Gastrocnemius medialis (tissue), 4 donors: ENCODE data around the gene MRGPRX1. TPM values are rescaled to one million over a fixed set of nuclear protein-coding genes. Genes with fewer than 3 reads are reported as not detected.

Source experiments
- ATAC-seq, 2 donors: fragments of 150-250 bp; one replicate each; pipeline ENCODE4 v1.9.1; 2016
- DNase-seq, 2 donors: peaks; one replicate each; pipeline ENCODE4 v3.0.0-alpha.2; 2019
- H3K27ac ChIP-seq, 4 donors: fragments of 200-600 bp; sonication (generic); 1 replicate in 1 of 4; 2 replicates in 3 of 4; pipeline ENCODE4 v1.5.1; 2016 to 2018; ENCODE audit warnings: mild to moderate bottlenecking in 2 of 4, moderate library complexity in 1 of 4
- H3K27me3 ChIP-seq, 3 donors: fragments of 200-600 bp; sonication (generic) in 2 of 3; 1 replicate in 1 of 3; 2 replicates in 2 of 3; pipeline versions ENCODE4 v1.5.1 to v1.6.0; 2016 to 2019; ENCODE audit warnings: mild to moderate bottlenecking in 1 of 3, moderate library complexity in 1 of 3
- H3K36me3 ChIP-seq, 2 donors: fragments of 200-600 bp; sonication (generic) in 1 of 2; one replicate each; pipeline ENCODE4 v1.5.1; 2017 to 2018
- H3K4me1 ChIP-seq, 2 donors: fragments of 200-600 bp; sonication (generic) in 1 of 2; one replicate each; pipeline ENCODE4 v1.5.1; 2016 to 2017; ENCODE audit warnings: mild to moderate bottlenecking in 2 of 2
- H3K4me3 ChIP-seq, 4 donors: fragments of 200-600 bp; sonication (generic) in 3 of 4; 1 replicate in 1 of 4; 2 replicates in 3 of 4; pipeline ENCODE4 v1.5.1; 2016 to 2019; ENCODE audit warnings: mild to moderate bottlenecking in 2 of 4
- H3K9me3 ChIP-seq, 3 donors: fragments of 200-600 bp; sonication (generic) in 2 of 3; 1 replicate in 1 of 3; 2 replicates in 2 of 3; pipeline ENCODE4 v1.5.1; 2016 to 2019
- POLR2A ChIP-seq, 2 donors: fragments of 450-650 bp; IDR thresholded peaks; one replicate each; pipeline ENCODE4 v1.6.1; 2017; ENCODE audit warnings: antibody characterized with exemption in 2 of 2, mild to moderate bottlenecking in 2 of 2, moderate library complexity in 2 of 2
- in situ Hi-C, 4 donors: fragments of 200-750 bp; cut with MboI; loops; one replicate each; pipeline versions ENCODE4 v1.15.0 to v1.8.0; 2017; ENCODE audit warnings: low sequenced_read_pairs in 4 of 4
- intact Hi-C: fragments of 100-400 bp; cut with DNase I; formaldehyde crosslinking; loops from one replicate; pipeline ENCODE4 v1.15.1; 2023; ENCODE audit warnings: low total_unique reads
- total RNA-seq, 4 donors: library from RNA; depleted of rRNA; stranded (reverse); fragments of >200 nt; gene quantifications; one replicate each; pipeline versions ENCODE4 v1.1.0 to v1.2.3, GENCODE V29; 2016
- TF ChIP-seq, protein P1 (sequence below), 5 experiments: fragments of 450-650 bp in 3 of 5; fragments of 200-600 bp in 2 of 5; sonication (generic) in 2 of 5; IDR thresholded peaks in 4 of 5; conservative IDR thresholded peaks in 1 of 5; 1 replicate in 4 of 5; 2 replicates in 1 of 5; pipeline ENCODE4 v1.5.1; 2016 to 2019; ENCODE audit warnings: antibody characterized with exemption in 5 of 5, mild to moderate bottlenecking in 3 of 5, moderate library complexity in 3 of 5

MRGPRX1 gene
- total RNA-seq, 4 donors from 2014 or later: not detected

DNA sequence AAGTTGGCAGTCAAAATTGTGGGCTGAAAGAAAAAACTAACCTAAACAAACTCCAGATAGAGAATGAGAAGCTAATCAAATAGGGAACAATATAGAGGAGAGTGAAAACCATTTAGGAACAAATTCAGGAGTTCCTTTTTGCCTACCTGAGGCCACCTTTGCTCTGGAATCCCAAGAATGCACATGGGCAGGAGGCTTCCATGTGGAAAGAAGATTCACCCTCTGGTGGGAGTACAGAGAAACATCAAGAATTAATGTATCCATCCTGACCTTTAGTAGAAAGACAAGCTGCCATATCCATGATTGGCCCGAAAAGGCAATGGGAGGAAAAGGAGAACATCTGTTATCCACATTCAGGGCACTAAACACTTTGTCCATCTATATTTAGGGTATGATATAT, 35.0 kb upstream of the MRGPRX1 start:
- Histone ChIP-seq H3K27ac (no peak overlapping the region), H3K9me3 (no peaks in the 10 kb centered on the region), H3K4me1 (no peaks in the 10 kb centered on the region), H3K4me3 (no peak overlapping the region), H3K27me3 (no peaks in the 10 kb centered on the region), H3K36me3 (no peaks in the 10 kb centered on the region)
- DNase-seq (no peak), ATAC-seq (no peak)
- TF ChIP-seq POLR2A (IDR thresholded peaks at IDR 0.05): no peak
- TF ChIP-seq, protein P1, sequence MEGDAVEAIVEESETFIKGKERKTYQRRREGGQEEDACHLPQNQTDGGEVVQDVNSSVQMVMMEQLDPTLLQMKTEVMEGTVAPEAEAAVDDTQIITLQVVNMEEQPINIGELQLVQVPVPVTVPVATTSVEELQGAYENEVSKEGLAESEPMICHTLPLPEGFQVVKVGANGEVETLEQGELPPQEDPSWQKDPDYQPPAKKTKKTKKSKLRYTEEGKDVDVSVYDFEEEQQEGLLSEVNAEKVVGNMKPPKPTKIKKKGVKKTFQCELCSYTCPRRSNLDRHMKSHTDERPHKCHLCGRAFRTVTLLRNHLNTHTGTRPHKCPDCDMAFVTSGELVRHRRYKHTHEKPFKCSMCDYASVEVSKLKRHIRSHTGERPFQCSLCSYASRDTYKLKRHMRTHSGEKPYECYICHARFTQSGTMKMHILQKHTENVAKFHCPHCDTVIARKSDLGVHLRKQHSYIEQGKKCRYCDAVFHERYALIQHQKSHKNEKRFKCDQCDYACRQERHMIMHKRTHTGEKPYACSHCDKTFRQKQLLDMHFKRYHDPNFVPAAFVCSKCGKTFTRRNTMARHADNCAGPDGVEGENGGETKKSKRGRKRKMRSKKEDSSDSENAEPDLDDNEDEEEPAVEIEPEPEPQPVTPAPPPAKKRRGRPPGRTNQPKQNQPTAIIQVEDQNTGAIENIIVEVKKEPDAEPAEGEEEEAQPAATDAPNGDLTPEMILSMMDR (IDR thresholded peaks at IDR 0.05 in 4 of 5, conservative IDR thresholded peaks at IDR 0.05 in 1 of 5): no peak
- intact Hi-C loops (no loop called here), in situ Hi-C loops (no loop called here)

GRCh38 chr11:18972336-18972735, 33.1 kb upstream of the MRGPRX1 start:
- Histone ChIP-seq H3K9me3 (no peaks in the 10 kb centered on the region), H3K36me3 (no peaks in the 10 kb centered on the region)
- TF ChIP-seq, protein P1 (IDR thresholded peaks at IDR 0.05 in 4 of 5, conservative IDR thresholded peaks at IDR 0.05 in 1 of 5): no peak
- no peak for TF ChIP-seq POLR2A (IDR thresholded peaks at IDR 0.05)

GRCh38 chr11:18969720-18970119, 30.5 kb upstream of the MRGPRX1 start:
- intact Hi-C loops: no loop called here
- no peak overlapping the region for H3K27ac ChIP-seq

More at GRCh38 chr11:18972336-18972735, 33.1 kb upstream of the MRGPRX1 start:
- no peak overlapping the region for H3K4me3 ChIP-seq
- ATAC-seq (no peak), DNase-seq (no peak)
- in situ Hi-C loops: no loop called here
- H3K4me1 ChIP-seq: no peaks in the 10 kb centered on the region
- no peak overlapping the region for H3K27ac ChIP-seq
- intact Hi-C loops: no loop called here
- no peaks in the 10 kb centered on the region for H3K27me3 ChIP-seq

DNA sequence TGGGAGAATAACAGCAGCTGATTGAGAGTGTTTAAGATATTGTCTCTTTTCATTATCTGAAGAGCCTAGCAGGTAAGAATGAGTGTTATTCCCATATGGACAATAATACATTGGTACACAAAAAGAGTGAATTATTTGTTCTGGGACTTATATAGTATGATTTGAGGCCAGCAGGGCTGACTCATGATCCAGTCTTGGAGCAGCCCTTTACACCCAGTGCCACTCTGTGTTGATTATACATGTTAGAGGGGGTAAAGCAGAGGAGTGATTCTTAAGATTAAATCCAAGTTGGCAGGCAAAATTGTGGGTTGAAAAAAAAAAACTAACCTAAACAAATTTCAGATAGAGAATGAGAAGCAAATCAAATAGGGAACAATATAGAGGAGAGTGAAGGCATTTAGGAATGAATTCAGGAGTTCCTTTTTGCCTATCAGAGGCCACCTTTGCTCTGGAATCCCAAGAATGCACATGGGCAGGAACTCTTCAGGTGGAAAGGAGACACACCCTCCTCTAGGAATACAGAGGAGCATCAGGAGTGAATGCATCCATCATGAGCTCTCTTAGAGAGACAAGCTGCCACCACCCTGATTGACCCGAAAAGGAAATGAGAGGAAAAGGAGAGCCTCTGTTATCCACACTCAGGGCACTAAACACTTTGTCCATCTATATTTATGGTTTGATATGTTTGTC, 19.2 kb upstream of the MRGPRX1 start:
- ATAC-seq: no peak
- H3K27ac ChIP-seq: no peak overlapping the region
- no peak overlapping the region for H3K4me3 ChIP-seq
- no peaks in the 10 kb centered on the region for H3K36me3 ChIP-seq
- TF ChIP-seq POLR2A (IDR thresholded peaks at IDR 0.05): no peak
- TF ChIP-seq, protein P1 (IDR thresholded peaks at IDR 0.05 in 4 of 5, conservative IDR thresholded peaks at IDR 0.05 in 1 of 5): no peak
- no peaks in the 10 kb centered on the region for H3K4me1 ChIP-seq
- in situ Hi-C loops: no loop called here
- intact Hi-C loops: no loop called here
- H3K27me3 ChIP-seq: no peaks in the 10 kb centered on the region
- no peak for DNase-seq
- H3K9me3 ChIP-seq: no peaks in the 10 kb centered on the region

More at GRCh38 chr11:18969720-18970119, 30.5 kb upstream of the MRGPRX1 start:
- Histone ChIP-seq H3K27me3 (no peaks in the 10 kb centered on the region), H3K4me3 (no peak overlapping the region), H3K9me3 (no peaks in the 10 kb centered on the region), H3K4me1 (no peaks in the 10 kb centered on the region), H3K36me3 (no peaks in the 10 kb centered on the region)
- ATAC-seq (no peak), DNase-seq (no peak)
- TF ChIP-seq POLR2A (IDR thresholded peaks at IDR 0.05): no peak
- TF ChIP-seq, protein P1 (IDR thresholded peaks at IDR 0.05 in 4 of 5, conservative IDR thresholded peaks at IDR 0.05 in 1 of 5): no peak
- in situ Hi-C loops: no loop called here

DNA sequence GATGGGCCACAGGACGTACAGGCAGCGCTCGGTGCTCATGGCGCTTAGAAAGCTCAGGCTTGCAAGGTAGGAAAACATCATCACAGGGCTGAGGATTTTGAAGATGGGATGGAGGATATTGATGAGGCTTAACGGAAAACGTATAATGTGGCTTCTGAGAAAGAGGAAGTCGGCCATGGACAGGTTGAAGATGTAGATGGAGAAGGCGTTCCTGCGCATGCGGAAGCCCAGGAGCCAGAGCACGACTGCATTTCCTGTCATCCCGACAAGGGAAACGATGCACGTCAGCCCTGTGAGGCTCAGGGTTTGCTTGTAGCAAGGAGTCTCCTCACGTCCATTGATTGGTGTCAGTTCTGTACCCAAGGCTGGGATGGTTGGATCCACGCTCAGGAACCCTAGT, 17.4 kb upstream of the MRGPRX1 start:
- intact Hi-C loops (no loop called here), in situ Hi-C loops (no loop called here)
- H3K4me3 ChIP-seq: no peak overlapping the region
- DNase-seq (no peak), ATAC-seq (no peak)
- H3K36me3 ChIP-seq: no peaks in the 10 kb centered on the region
- H3K27ac ChIP-seq: no peak overlapping the region
- no peaks in the 10 kb centered on the region for H3K9me3 ChIP-seq
- no peaks in the 10 kb centered on the region for H3K27me3 ChIP-seq
- TF ChIP-seq POLR2A (IDR thresholded peaks at IDR 0.05): no peak
- TF ChIP-seq, protein P1 (IDR thresholded peaks at IDR 0.05 in 4 of 5, conservative IDR thresholded peaks at IDR 0.05 in 1 of 5): no peak
- no peaks in the 10 kb centered on the region for H3K4me1 ChIP-seq
